Activated gamma-delta T cell (primary cell): Measurements from ENCODE around the gene IKZF1.
"Not testable (repeated sequence)": the region's sequence is repeated elsewhere in the genome, so short reads cannot be mapped to it uniquely, and the experiment has no call there.

Experiments
- DNase-seq: peaks from one replicate; lab custom pipeline; 2025; lab: John Stamatoyannopoulos, UW

The IKZF1 gene

GRCh38 chr7:50334341-50334994, 30.0 kb downstream of the IKZF1 start:
- no peak for DNase-seq

DNA sequence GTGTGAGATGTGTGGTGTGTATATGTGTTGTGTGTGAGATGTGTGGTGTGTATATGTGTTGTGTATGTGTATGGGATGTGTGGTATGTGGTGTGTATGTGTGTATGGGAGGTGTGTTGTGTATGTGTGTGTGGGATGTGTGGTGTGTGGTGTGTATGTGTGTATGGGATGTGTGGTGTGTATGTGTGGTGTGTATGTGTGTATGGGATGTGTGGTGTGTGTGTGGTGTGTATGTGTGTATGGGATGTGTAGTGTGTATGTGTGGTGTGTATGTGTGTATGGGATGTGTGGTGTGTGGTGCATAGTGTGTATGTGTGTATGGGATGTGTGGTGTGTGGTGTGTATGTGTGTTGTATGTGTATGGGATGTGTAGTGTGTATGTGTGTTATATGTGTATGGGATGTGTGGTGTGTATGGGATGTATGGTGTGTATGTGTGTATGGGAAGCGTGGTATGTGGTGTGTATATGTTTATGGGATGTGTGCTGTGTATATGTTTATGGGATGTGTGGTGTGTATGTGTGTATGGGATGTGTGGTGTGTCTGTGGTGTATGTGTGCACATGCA, 30.8 kb downstream of the IKZF1 start:
- DNase-seq = no peak

DNA sequence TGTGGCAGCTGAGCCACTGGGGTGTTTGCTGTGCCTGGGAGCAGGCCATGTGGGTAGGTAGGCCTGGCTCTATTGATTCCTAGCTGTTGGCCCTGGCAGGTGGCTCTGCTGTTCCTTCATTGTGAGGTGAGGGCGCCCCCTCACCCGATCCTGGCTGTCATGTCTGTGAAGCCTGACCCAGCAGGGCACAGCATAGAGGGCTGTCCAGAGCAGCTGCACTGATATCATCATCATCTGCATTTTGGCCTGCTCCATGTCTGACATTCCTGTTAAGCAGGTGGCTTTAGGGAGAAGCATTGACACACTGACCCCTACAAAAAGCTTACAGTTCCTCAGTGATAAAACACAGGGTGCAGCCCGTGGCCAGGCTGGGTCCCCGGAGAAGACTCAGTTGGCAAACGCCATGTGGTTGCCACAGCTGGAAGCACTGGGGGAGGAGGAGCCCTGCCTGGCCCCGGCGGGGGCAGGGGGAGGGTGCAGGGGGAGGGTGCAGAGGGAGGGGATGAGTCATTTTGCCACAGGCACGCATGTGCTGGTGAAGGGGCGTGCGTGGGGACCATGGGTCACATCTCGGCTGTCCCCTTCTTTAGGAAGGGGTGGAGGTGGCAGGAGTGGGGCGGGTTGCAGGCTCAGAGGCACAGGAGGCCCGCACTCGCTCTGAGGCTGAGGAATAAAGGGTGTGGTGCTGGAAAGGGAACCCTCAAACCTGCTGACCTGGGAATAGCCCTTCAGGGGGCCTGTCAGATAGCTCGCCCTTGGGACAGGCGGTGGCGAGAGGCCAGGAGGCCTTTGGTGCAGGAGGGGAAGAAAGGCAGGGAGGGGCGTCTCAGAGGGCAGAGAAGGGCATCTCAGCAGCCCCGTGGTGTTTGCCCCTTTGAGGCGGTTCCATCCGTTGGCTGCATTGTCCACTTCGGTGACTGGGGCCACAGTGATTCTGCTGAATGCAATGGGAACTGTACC, 31.6 kb downstream of the IKZF1 start:
- peak; percentile 76 for DNase-seq

GRCh38 chr7:50336894-50337703, 32.6 kb downstream of the IKZF1 start:
- DNase-seq = no peak

DNA sequence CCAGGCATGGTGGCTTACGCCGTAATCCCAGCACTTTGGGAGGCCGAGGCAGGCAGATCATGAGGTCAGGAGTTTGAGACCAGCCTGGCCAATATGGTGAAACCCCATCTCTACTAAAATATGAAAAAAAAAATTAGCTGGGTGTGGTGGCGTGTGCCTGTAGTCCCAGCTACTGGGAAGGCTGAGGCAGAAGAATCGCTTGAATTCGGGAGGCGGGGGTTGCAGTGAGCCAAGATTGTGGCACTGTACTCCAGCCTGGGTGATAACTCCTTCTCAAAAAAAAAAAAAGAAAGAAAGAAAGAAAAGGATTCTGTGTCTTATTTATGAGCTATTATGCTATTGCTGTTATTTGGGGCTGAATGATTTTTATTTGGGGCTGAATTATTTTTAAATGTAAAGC, 35.0 kb downstream of the IKZF1 start:
- DNase-seq = not testable (repeated sequence)

GRCh38 chr7:50339990-50340500, 35.5 kb downstream of the IKZF1 start:
- no peak for DNase-seq

DNA sequence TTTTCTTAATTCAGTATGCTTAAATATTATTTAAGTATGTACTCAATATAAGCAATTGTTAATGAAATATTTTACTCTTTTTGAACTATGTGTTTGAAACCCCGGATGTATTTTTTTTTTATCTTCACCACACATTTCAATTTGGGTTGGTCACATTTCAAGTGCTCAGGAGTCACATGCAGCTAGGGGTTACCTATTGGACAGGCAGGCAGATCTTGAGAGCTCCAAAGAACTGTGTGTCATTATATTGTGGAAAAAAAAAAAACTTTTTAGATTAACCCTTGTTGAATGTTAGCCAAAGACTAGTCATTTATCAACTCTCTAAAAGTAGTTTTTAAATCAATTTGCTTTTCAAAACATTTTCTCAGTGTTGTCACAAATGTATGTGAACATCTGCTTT, 37.2 kb downstream of the IKZF1 start:
- DNase-seq = no peak

DNA sequence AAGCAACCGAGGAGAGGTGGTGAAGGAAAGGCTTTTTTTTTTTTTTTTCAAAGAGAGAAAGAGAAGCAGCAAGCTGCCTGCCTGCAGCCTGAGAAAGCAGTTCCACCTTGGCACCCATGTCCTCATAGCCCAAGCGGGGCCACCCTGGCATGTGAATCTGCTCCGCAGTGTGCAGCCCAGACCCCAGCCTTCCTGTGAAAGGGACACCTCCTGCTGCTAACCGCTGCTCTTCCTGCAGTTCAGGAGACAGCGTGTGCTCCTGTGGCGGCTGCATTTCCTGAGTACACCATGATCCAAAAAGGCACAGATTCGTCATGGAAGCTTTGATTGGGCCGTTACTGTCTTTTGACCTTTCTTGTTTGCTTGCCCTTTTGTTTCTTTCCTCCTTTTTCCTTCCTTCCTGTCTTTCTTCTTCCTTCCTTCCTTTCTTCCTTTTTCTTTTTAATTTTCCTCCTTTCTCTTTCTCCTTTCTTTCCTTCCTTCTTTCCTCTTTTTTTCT, 38.1 kb downstream of the IKZF1 start:
- peak; percentile 54 for DNase-seq

GRCh38 chr7:50346545-50347497, 42.3 kb downstream of the IKZF1 start:
- no peak for DNase-seq

DNA sequence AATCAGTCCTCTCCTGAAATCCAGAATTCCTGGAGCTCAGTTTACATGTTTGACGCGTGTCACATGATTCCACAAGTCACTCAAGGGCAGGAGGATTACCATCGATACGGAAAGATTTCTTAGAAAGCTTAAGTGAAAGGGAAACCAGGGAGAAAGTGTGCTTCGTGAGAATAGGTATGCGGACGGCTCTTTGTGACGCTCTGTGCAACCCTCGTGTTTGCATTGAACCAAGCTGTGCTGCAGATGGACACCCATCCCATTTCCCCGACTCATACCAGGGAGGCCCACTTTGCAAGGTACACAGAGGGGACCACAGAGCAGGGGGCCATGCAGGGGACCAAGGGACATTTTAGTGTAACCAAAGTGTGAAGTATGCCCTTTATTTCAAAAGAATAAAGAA, 43.2 kb downstream of the IKZF1 start:
- DNase-seq = no peak

- DNase-seq = no peak
These were observed 44.1 kb downstream of the IKZF1 start for GRCh38 chr7:50348469-50349162.

DNA sequence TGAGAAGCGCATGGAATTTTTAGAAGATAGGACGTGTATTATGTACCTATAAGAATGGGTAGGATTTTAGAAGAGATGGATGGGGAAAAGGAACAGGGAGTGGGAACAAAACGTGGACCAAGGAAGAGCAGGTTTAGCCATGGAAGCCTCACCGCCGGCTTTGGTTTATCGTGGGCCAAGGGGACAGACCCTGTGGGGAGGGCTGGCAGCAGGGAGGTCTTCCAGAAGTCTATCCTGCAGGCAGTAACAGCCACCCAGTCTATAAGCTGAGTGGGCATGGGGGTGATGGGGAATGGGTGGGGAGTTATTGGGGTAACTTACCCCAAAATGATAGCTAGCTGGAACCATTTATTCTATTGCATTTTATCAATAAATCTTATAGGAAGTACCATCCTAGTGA, 44.9 kb downstream of the IKZF1 start:
- DNase-seq = no peak

DNA sequence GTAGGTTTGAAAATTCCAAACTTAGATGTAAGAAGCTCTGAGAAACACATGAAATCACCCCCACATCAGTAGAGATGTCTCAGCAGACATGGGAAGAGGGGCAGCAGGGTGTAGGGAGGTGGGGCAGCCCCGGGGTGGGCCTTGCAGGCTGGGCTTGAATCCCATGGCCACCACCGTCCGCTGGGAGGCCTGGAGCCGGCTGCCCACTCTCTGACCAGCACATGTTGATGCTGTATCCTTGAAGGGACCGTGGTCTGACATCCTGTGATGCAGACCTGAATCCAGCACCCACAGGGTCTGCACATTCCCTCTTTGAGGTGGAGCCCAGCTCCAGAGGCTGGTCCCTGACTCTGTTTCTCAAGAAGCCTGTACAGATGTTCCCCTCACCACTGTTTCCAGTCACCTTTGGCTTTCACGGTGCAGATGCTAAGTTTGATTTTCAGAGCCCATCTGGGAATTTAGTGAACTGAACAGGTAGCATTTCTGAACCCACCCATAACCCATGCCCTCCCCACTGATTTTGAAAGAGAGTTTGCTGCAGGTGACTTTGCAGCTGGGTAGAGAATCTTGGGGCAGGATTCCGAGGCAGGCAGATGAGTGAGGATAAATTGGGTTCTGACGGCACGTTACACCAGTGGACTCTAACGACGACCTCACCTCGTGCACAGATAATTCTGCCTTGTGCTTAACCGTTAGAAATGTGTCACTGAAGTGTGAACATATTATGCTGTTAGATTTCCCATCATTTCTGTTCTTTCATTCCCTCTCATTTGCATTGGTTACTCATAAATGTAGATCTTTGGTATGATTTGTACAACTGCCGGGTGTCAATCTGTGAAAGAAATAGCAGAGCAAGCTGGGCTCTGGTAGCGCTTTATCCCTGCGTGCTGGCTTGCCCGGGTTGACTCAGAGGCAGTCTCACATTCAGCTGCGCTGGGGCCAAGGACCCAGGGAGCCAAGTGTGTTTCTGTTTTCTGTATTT, 45.7 kb downstream of the IKZF1 start:
- peak; percentile 33 for DNase-seq

GRCh38 chr7:50351267-50351666, 46.8 kb downstream of the IKZF1 start:
- no peak for DNase-seq

- no peak for DNase-seq
These were observed 47.8 kb downstream of the IKZF1 start for GRCh38 chr7:50352282-50352681.

- no peak for DNase-seq
These were observed 48.2 kb downstream of the IKZF1 start for GRCh38 chr7:50352751-50353150.

DNA sequence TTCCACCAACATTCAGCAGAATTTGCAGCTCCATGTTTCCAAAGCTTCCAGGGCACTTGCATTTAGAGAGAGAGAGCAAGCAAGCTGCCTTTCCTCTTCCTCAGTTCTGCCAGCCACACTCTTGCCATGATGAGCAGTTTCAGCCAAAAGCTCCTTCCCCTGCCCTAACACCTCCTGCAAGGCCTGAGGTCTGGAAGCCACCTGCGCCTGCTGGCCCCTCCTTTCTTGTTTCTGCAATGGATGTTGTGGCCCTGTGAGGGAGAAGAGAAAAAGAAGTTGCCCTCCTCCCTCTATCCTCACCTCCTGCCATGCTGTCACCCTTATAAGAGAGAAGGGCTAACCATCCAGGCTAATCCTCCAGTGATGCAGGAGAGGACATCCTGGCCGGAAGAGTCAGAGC, 48.7 kb downstream of the IKZF1 start:
- no peak for DNase-seq

- DNase-seq = no peak
These were observed 49.5 kb downstream of the IKZF1 start for GRCh38 chr7:50353894-50354595.
